Central memory CD8-positive, alpha-beta T cell (primary cell): Measurements from ENCODE around the gene RBFA.

Experiments used
- ATAC-seq: fragments of 150-1000 bp; cut with Tn5 transposase; replicated peaks from 2 replicates; pipeline ENCODE4 v1.10.0; 2022; ENCODE audit warnings: mild to moderate bottlenecking, moderate FRiP score, moderate number of reproducible peaks; ENCODE audit not compliant: poor library complexity, severe bottlenecking; ENCODE audit errors: extremely low read depth
- DNase-seq, 2 donors: peaks; one replicate each; pipeline ENCODE4 v3.0.0; 2021; ENCODE audit warnings: low spot score in 2 of 2
- H3K27ac Mint-ChIP-seq: one replicate; pipeline ENCODE4 v1.8.0; 2022; ENCODE audit warnings: low read depth, mild to moderate bottlenecking, moderate library complexity, mixed read lengths
- H3K27me3 Mint-ChIP-seq: one replicate; pipeline ENCODE4 v1.8.0; 2022; ENCODE audit warnings: mixed read lengths
- H3K36me3 Mint-ChIP-seq: one replicate; pipeline ENCODE4 v1.8.0; 2022; ENCODE audit warnings: mild to moderate bottlenecking, moderate library complexity, mixed read lengths; ENCODE audit not compliant: insufficient read depth
- H3K4me1 Mint-ChIP-seq: one replicate; pipeline ENCODE4 v1.8.0; 2022; ENCODE audit warnings: mixed read lengths
- H3K4me3 Mint-ChIP-seq: one replicate; pipeline ENCODE4 v1.8.0; 2022; ENCODE audit warnings: mild to moderate bottlenecking, moderate library complexity, mixed read lengths
- H3K9me3 Mint-ChIP-seq: one replicate; pipeline ENCODE4 v1.8.0; 2022; ENCODE audit warnings: mixed read lengths

Gene RBFA

GRCh38 chr18:80035997-80036396 lies 1.8 kb downstream of the RBFA start:
- H3K27ac Mint-ChIP-seq = no peak overlapping the region
- DNase-seq (no peak), ATAC-seq (no peak)
- no peaks in the 10 kb centered on the region for H3K27me3 Mint-ChIP-seq
- H3K36me3 Mint-ChIP-seq = peaks cover 24% of the 10 kb centered on the region
- H3K4me3 Mint-ChIP-seq = peak overlapping the region; percentile 84
- H3K4me1 Mint-ChIP-seq = peaks cover 22% of the 10 kb centered on the region
- H3K9me3 Mint-ChIP-seq = peaks cover 6% of the 10 kb centered on the region

GRCh38 chr18:80037300-80037699 lies 3.1 kb downstream of the RBFA start:
- Mint-ChIP-seq H3K27me3 (no peaks in the 10 kb centered on the region), H3K9me3 (peaks cover 6% of the 10 kb centered on the region), H3K36me3 (peaks cover 24% of the 10 kb centered on the region), H3K27ac (no peak overlapping the region), H3K4me1 (peaks cover 22% of the 10 kb centered on the region), H3K4me3 (no peak overlapping the region)
- DNase-seq (no peak), ATAC-seq (no peak)

DNA sequence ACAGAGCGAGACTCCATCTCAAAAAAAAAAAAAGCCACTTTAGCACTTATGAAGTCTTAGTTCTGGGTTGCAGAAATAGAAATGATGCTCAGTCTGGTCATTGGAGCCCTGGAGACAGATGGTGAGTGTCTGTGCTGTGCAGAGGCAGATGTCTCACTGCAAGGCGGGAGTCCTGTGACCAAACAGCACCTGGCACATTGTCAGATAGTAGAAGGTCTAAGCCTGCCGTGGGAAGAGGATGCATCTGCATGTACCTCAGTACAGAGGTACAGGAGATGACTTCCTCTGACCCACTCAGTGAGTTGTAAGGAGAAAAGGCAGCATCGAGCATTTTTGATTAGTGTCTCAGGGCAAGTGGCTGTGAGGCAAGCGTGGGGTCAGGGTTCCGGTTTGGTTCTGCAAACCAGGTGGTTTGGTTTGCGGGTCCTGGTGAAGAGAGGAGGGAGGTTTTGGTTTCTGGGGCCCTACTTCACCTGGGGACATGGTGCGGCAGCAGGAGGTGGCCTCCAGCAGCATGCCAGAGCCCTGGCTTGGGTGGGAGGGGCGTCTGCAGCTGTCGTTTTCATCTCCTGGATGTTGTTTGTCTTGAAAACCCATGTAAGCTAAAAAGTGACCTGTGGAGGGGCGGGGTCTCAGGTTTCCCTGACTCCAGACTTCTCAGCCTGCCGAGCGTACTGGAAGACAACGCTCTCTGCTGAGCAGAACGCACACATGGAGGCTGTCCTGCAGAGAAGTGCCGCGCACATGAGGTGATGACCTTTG lies 3.8 kb downstream of the RBFA start:
- Mint-ChIP-seq H3K9me3 (peaks cover 4% of the 10 kb centered on the region), H3K4me3 (no peak overlapping the region), H3K27ac (no peak overlapping the region), H3K4me1 (peaks cover 19% of the 10 kb centered on the region), H3K36me3 (peaks cover 26% of the 10 kb centered on the region), H3K27me3 (no peaks in the 10 kb centered on the region)
- DNase-seq (no peak), ATAC-seq (no peak)

DNA sequence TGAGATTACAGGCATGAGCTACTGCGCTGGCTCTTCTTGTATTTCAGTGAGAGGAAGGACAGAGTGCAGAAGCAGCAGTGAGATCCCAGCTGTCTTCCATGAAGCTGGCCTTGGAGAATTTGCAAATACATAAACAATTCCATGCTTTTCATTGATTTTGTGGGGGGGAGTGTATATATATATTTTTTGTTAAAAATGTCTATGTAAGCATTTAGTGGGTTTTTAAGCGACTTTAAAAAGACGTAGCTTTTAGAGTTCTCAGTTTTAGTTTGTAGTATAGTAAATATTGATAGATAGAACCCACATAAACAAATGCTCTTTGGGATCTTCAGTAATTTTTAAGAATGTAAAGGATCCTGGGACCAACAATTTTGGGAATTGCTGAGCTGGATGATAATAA lies 6.3 kb downstream of the RBFA start:
- H3K27ac Mint-ChIP-seq = no peak overlapping the region
- H3K36me3 Mint-ChIP-seq = peaks cover 13% of the 10 kb centered on the region
- no peaks in the 10 kb centered on the region for H3K9me3 Mint-ChIP-seq
- ATAC-seq (no peak), DNase-seq (no peak)
- peaks cover 7% of the 10 kb centered on the region for H3K4me1 Mint-ChIP-seq
- no peak overlapping the region for H3K4me3 Mint-ChIP-seq
- H3K27me3 Mint-ChIP-seq = no peaks in the 10 kb centered on the region

DNA sequence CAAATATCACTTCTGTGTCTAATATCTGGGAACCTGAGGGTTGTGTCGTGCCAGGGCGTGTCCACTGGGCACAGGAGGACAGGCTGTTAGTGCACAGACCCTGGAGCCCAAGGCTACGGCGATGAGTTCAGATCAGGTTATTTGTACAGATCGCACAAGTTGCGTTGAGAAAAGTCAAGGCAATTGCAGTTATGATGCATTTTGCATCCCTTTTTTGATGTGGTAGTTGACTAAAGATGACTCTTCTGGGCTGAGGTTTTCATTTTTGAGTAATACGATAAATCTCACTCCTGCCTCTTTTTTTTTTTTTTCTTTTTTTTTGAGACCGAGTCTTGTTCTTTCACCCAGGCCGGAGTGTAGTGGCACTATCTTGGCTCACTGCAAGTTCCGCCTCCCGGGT lies 7.2 kb downstream of the RBFA start:
- H3K36me3 Mint-ChIP-seq = peaks cover 13% of the 10 kb centered on the region
- no peak overlapping the region for H3K27ac Mint-ChIP-seq

GRCh38 chr18:80042785-80043184 lies 8.6 kb downstream of the RBFA start:
- DNase-seq (no peak), ATAC-seq (no peak)
- Mint-ChIP-seq H3K4me1 (no peaks in the 10 kb centered on the region), H3K27me3 (no peaks in the 10 kb centered on the region), H3K27ac (no peak overlapping the region), H3K9me3 (no peaks in the 10 kb centered on the region), H3K4me3 (no peak overlapping the region), H3K36me3 (peaks cover 13% of the 10 kb centered on the region)

More for the DNA sequence above, 7.2 kb downstream of the RBFA start:
- Mint-ChIP-seq H3K27me3 (no peaks in the 10 kb centered on the region), H3K9me3 (no peaks in the 10 kb centered on the region), H3K4me1 (no peaks in the 10 kb centered on the region), H3K4me3 (no peak overlapping the region)
- ATAC-seq (no peak), DNase-seq (no peak)

GRCh38 chr18:80044072-80044471 lies 9.8 kb downstream of the RBFA start:
- Mint-ChIP-seq H3K4me1 (no peaks in the 10 kb centered on the region), H3K36me3 (peaks cover 9% of the 10 kb centered on the region), H3K27me3 (no peaks in the 10 kb centered on the region), H3K4me3 (no peak overlapping the region), H3K9me3 (no peaks in the 10 kb centered on the region), H3K27ac (no peak overlapping the region)
- DNase-seq = no peak
- no peak for ATAC-seq

GRCh38 chr18:80046011-80046410 lies 11.8 kb downstream of the RBFA start:
- ATAC-seq = no peak

DNA sequence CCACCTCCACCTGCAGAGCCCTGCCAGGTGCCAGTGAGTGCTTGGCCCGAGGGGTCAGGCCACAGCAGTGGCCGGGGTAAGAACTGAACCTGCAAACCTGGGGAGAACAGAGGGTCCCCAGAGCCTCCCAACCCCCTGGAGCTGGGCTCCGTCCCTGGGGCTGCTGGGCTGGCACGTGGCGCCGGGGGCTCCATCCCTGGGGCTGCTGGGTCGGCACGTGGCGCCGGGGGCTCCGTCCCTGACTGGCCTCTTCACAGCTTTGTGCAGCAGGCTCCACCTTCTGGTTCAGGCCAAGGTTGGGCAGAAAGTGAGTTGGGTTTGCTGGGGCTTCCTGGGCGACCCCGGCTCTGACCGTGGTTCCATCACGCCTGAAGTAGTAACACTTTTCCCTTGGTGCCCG lies 12.2 kb downstream of the RBFA start:
- ATAC-seq (no peak), DNase-seq (no peak)
- Mint-ChIP-seq H3K9me3 (peaks cover 5% of the 10 kb centered on the region), H3K27ac (no peak overlapping the region), H3K4me1 (no peaks in the 10 kb centered on the region), H3K36me3 (peaks cover 8% of the 10 kb centered on the region), H3K27me3 (no peaks in the 10 kb centered on the region), H3K4me3 (no peak overlapping the region)

More at GRCh38 chr18:80046011-80046410, 11.8 kb downstream of the RBFA start:
- Mint-ChIP-seq H3K9me3 (peaks cover under 1% of the 10 kb centered on the region), H3K27me3 (no peaks in the 10 kb centered on the region), H3K4me1 (no peaks in the 10 kb centered on the region), H3K27ac (no peak overlapping the region), H3K4me3 (no peak overlapping the region), H3K36me3 (peaks cover 8% of the 10 kb centered on the region)
- no peak for DNase-seq

- DNase-seq (no peak), ATAC-seq (no peak)
- peaks cover 8% of the 10 kb centered on the region for H3K36me3 Mint-ChIP-seq
- H3K4me1 Mint-ChIP-seq = no peaks in the 10 kb centered on the region
- H3K9me3 Mint-ChIP-seq = peaks cover 10% of the 10 kb centered on the region
- no peaks in the 10 kb centered on the region for H3K27me3 Mint-ChIP-seq
- no peak overlapping the region for H3K27ac Mint-ChIP-seq
- H3K4me3 Mint-ChIP-seq = no peak overlapping the region
Observed at GRCh38 chr18:80046961-80047541, 12.8 kb downstream of the RBFA start.

GRCh38 chr18:80050797-80051196 lies 16.6 kb downstream of the RBFA start:
- H3K4me1 Mint-ChIP-seq = no peaks in the 10 kb centered on the region
- H3K36me3 Mint-ChIP-seq = peaks cover 2% of the 10 kb centered on the region
- no peak overlapping the region for H3K27ac Mint-ChIP-seq
- H3K27me3 Mint-ChIP-seq = no peaks in the 10 kb centered on the region
- ATAC-seq = no peak
- H3K4me3 Mint-ChIP-seq = no peak overlapping the region
- peaks cover 19% of the 10 kb centered on the region for H3K9me3 Mint-ChIP-seq
- no peak for DNase-seq

- no peak overlapping the region for H3K4me3 Mint-ChIP-seq
- no peak overlapping the region for H3K27ac Mint-ChIP-seq
- peaks cover 25% of the 10 kb centered on the region for H3K9me3 Mint-ChIP-seq
- H3K4me1 Mint-ChIP-seq = no peaks in the 10 kb centered on the region
- H3K36me3 Mint-ChIP-seq = peaks cover 2% of the 10 kb centered on the region
- ATAC-seq (no peak), DNase-seq (no peak)
- H3K27me3 Mint-ChIP-seq = no peaks in the 10 kb centered on the region
Observed at GRCh38 chr18:80056095-80056494, 21.9 kb downstream of the RBFA start.

DNA sequence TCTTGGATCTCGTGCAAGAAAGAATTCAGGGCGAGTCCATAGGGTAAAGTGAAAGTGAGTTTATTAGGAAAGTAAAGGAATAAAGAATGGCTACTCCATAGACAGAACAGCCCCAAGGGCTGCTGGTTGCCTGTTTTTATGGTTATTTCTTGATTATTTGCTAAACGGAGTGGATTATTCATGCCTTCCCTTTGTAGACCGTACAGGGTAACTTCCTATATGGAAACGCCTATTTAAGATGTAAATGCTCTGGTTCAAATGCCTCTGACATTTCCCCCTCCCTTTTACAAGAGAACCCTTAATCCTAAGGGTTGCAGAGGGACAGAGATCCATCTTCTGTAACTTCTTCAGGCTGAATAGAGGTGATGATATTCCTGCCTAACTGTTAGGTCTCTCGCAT lies 25.7 kb downstream of the RBFA start:
- no peak for DNase-seq
- Mint-ChIP-seq H3K27me3 (no peaks in the 10 kb centered on the region), H3K36me3 (no peaks in the 10 kb centered on the region), H3K9me3 (peaks cover 8% of the 10 kb centered on the region), H3K4me1 (no peaks in the 10 kb centered on the region), H3K27ac (no peak overlapping the region), H3K4me3 (no peak overlapping the region)
- ATAC-seq = no peak
